RWPE2 (cell line): ENCODE measurements around the gene ITGAE.

ENCODE experiments used
- ATAC-seq: fragments of 200-7000 bp; cut with Tn5 transposase; 3 replicates; pipeline ENCODE4 v1.9.1; 2021; ENCODE audit warnings: low read depth
- DNase-seq: peaks from one replicate; pipeline ENCODE4 v3.0.0-alpha.2; 2020; ENCODE audit warnings: low spot score
- H3K27ac ChIP-seq: fragments of 450-650 bp; 2 replicates; pipeline ENCODE4 v1.5.1; 2017; ENCODE audit warnings: mild to moderate bottlenecking; ENCODE audit not compliant: poor library complexity, severe bottlenecking
- H3K27me3 ChIP-seq: fragments of 250-450 bp; sonication (Bioruptor Pico); 2 replicates; pipeline ENCODE4 v1.5.1; 2021; ENCODE audit warnings: mild to moderate bottlenecking, moderate library complexity; ENCODE audit not compliant: insufficient read depth, poor library complexity, severe bottlenecking
- H3K36me3 ChIP-seq: fragments of 250-450 bp; sonication (Bioruptor Pico); 2 replicates; pipeline ENCODE4 v1.5.1; 2020; ENCODE audit warnings: low read depth, mild to moderate bottlenecking, moderate library complexity
- H3K4me1 ChIP-seq: fragments of 250-450 bp; sonication (Bioruptor Pico); 2 replicates; pipeline ENCODE4 v1.5.1; 2021; ENCODE audit warnings: mild to moderate bottlenecking, moderate library complexity; ENCODE audit not compliant: insufficient read depth, poor library complexity, severe bottlenecking
- H3K4me3 ChIP-seq: fragments of 250-450 bp; sonication (Bioruptor Pico); 2 replicates; pipeline ENCODE4 v1.5.1; 2021; ENCODE audit warnings: mild to moderate bottlenecking, moderate library complexity; ENCODE audit not compliant: severe bottlenecking
- H3K9me3 ChIP-seq: fragments of 250-450 bp; sonication (Bioruptor Pico); 2 replicates; pipeline ENCODE4 v1.5.1; 2021; ENCODE audit warnings: mild to moderate bottlenecking, moderate library complexity; ENCODE audit not compliant: severe bottlenecking
- CTCF ChIP-seq: fragments of 450-650 bp; IDR thresholded peaks from one replicate; pipeline ENCODE4 v1.5.1; 2017; ENCODE audit warnings: mild to moderate bottlenecking, moderate library complexity; ENCODE audit not compliant: poor library complexity, severe bottlenecking

ITGAE gene

GRCh38 chr17:3761036-3761917 lies 39.7 kb downstream of the ITGAE start:
- H3K27ac ChIP-seq: no peak overlapping the region
- no peak for ATAC-seq
- no peak for DNase-seq
- H3K36me3 ChIP-seq: no peaks in the 10 kb centered on the region
- TF ChIP-seq CTCF: no peak
- H3K4me1 ChIP-seq: no peaks in the 10 kb centered on the region
- no peak overlapping the region for H3K4me3 ChIP-seq
- H3K9me3 ChIP-seq: no peaks in the 10 kb centered on the region
- no peaks in the 10 kb centered on the region for H3K27me3 ChIP-seq

GRCh38 chr17:3759597-3760216 lies 41.3 kb downstream of the ITGAE start:
- TF ChIP-seq CTCF: no peak

GRCh38 chr17:3755335-3756030 lies 45.5 kb downstream of the ITGAE start:
- Histone ChIP-seq H3K9me3 (no peaks in the 10 kb centered on the region), H3K4me3 (peak overlapping the region; percentile 51), H3K36me3 (no peaks in the 10 kb centered on the region), H3K27me3 (no peaks in the 10 kb centered on the region), H3K27ac (peak overlapping the region; percentile 47), H3K4me1 (peaks cover 6% of the 10 kb centered on the region)
- no peak for TF ChIP-seq CTCF
- DNase-seq (no peak), ATAC-seq (no peak)

More at GRCh38 chr17:3759597-3760216, 41.3 kb downstream of the ITGAE start:
- Histone ChIP-seq H3K9me3 (no peaks in the 10 kb centered on the region), H3K4me1 (peaks cover 4% of the 10 kb centered on the region), H3K4me3 (no peak overlapping the region), H3K27me3 (no peaks in the 10 kb centered on the region), H3K27ac (no peak overlapping the region), H3K36me3 (no peaks in the 10 kb centered on the region)
- DNase-seq: no peak
- no peak for ATAC-seq

- H3K4me3 ChIP-seq: peak overlapping the region; percentile 51
- H3K27ac ChIP-seq: peak overlapping the region; percentile 47
Measured at GRCh38 chr17:3754458-3755334, 46.3 kb downstream of the ITGAE start.

More at GRCh38 chr17:3754458-3755334, 46.3 kb downstream of the ITGAE start:
- ATAC-seq (peak; percentile 90), DNase-seq (peak; percentile 96)
- H3K9me3 ChIP-seq: no peaks in the 10 kb centered on the region
- H3K27me3 ChIP-seq: no peaks in the 10 kb centered on the region
- H3K36me3 ChIP-seq: no peaks in the 10 kb centered on the region
- H3K4me1 ChIP-seq: peaks cover 6% of the 10 kb centered on the region
- no peak for TF ChIP-seq CTCF
